Hematopoietic multipotent progenitor cell (in vitro differentiated cells): Measurements from ENCODE around the gene MGST2. TPM values are rescaled to one million over a fixed set of nuclear protein-coding genes. Genes with fewer than 3 reads are reported as not detected.

ENCODE experiments used
- DNase-seq, 3 donors: peaks; one replicate each; pipeline ENCODE4 v3.0.0-alpha.2; 2011 to 2015; ENCODE audit warnings: low read depth in 2 of 3, low spot score in 2 of 3
- total RNA-seq: library from RNA; depleted of rRNA; stranded (reverse); fragments of >200 nt; gene quantifications from one replicate; pipeline ENCODE4 v1.2.3, GENCODE V29; 2012

Gene MGST2
- total RNA-seq, 1 donor, result 26.4 TPM

DNA sequence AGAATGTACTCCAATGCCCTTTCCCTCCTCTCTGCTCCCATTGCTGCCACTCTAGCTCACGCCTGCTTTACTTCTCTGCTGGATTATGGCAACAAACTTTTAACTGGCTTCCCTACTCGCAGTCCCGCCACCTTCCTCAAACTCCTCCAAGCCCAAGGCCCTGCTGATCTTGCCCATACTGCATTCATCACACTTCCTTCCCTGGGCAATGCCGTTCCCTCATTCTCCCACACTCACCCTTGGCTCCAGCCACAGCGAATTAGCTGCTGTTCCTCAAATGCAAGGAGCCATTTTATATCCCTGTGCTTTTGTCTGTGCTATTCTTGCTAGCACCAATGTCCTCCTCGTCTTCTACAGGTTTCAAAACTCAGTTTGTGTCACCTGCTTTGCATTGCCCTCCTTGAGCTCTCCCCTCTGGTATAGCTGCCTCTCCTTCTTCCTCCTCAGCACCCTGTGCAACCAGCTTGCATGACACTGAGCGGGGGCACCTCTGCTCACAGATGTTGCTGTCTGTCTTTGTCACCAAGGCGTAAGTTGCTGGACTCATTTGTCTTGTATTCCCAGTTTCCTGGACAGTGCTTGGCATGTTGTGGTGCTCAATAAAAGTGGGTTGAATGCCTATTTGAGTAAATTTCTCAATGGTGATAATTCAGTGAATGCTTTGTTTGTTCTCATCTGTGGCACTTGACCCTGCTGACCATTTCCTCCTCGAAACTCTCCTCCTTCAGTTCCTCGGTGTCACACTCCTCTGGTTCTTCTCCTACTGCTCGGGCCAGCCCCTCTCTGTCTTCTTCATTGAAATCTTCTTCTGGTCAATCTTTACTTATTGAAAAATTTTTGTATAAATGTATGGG is 22.4 kb upstream of the MGST2 start:
- DNase-seq, result no peak

DNA sequence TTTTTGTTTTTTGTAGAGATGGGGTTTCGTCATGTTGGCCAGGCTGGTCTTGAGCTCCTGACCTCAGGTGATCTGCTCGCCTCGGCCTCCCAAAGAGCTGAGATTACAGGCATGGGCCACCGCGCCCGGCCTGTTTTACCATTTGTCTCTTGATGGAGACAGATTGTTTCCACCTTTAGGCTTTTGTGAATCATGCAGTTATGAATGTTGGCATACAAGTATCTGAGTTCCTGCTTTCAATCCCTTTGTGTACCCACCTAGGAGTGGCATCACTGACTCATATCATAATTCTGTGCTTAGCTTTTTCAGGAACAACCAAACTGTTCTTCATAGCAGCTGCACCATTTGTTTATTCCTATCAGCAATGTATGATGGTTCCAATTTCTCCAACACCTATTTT is 20.2 kb upstream of the MGST2 start:
- no peak for DNase-seq

DNA sequence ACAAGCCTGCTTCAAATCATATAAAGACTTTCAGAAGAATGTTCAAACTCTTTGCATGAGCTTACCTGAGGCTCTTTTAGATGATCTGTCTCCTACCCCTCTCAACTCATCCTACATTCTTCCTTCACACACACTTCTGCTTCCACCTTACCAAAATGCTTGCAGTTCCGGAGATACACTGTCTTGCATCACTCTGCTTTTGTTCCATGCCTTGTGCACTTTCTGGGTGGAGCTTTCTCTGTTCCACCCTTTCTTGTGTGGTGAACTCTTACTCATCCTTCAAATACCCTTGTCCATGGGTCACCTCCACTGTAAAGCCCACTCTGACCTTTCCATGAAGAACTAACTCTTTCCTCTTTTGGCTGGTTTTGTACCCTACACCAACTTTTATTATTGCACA is 18.4 kb upstream of the MGST2 start:
- no peak for DNase-seq

GRCh38 chr4:139647952-139648351 is 17.7 kb upstream of the MGST2 start:
- no peak for DNase-seq

- DNase-seq, result peak; percentile 51 to 87 (median 79)
Measured at GRCh38 chr4:139651282-139652194, 14.1 kb upstream of the MGST2 start.

- DNase-seq, result no peak
Measured at GRCh38 chr4:139654516-139654915, 11.1 kb upstream of the MGST2 start.

GRCh38 chr4:139655116-139655515 is 10.5 kb upstream of the MGST2 start:
- DNase-seq, result peak in 2 of 3 donors; percentile 22 to 33

- peak in 2 of 3 donors; percentile 65 to 84 for DNase-seq
Measured at GRCh38 chr4:139656614-139657486, 8.8 kb upstream of the MGST2 start.

DNA sequence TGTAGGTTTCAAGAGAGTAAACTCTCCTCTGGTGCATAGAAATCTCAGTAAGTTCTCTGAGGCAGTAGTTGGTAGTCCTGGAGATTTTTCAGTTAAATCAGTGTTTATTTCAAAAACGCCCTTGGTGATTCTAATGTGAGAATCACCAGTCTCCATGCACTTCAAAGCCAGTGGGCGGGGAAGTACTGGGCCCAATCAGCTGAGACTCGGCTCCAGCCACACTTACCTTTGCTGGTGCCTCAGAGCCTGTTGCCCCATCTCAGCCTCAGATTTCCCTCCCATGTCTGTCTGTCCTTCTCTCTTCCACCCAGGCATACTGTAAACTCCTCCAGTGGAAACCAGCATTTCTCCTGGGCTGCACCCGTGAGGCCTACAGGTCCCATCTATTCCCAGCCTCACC is 7.4 kb upstream of the MGST2 start:
- DNase-seq, result no peak

- no peak for DNase-seq
Measured at GRCh38 chr4:139658586-139659382, 6.8 kb upstream of the MGST2 start.

DNA sequence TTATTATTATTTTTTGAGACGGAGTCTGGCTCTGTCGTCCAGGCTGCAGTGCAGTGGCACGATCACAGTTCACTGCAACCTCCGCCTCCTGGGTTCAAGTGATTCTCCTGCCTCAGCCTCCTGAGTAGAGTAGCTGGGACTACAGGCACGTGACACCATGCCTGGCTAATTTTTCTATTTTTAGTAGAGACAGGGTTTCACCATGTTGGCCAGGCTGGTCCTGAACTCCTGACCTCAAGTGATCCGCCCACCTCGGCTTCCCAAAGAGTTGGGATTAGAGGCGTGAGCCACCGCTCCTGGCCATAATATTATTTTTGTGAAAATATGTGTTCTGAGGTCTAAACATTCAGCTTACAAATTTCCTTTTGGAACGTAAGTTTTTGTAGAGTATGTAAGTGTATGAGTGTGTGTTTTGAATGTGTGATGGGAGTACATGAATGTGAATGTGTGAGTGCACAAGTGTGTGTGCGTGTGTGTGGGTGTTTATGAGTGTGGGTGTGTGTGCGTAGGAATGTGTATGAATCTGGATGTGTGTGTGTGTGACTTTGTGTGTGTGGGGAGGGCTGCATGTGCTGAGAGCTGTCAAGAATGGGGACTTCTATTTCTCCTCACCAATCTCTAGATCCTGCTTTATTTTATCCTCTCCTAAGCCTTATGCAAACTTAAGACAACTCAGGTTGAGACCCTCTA is 5.7 kb upstream of the MGST2 start:
- DNase-seq, result no peak

DNA sequence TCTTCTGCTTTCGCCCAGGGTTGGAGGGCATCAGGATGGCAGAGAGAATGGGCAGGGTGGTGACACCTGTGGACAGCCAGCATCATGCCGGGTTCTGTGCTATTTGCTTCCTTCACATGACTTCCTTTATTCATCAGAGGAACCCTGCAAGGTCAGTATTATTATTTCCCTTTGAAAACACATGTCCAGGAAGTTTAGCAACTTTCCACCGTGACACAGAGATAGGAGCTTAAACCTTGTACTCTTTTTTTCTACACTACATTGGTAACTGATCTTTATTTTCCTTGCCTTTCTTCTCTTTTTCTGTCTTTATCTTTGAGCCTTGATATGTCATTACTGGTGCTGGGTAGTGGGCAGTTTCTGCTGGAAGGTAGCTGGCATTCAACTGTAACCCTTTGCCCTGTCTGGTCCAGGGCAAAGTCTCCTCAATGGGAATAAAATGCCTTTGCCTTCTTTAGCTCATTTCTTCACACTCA is 5.0 kb upstream of the MGST2 start:
- no peak for DNase-seq

DNA sequence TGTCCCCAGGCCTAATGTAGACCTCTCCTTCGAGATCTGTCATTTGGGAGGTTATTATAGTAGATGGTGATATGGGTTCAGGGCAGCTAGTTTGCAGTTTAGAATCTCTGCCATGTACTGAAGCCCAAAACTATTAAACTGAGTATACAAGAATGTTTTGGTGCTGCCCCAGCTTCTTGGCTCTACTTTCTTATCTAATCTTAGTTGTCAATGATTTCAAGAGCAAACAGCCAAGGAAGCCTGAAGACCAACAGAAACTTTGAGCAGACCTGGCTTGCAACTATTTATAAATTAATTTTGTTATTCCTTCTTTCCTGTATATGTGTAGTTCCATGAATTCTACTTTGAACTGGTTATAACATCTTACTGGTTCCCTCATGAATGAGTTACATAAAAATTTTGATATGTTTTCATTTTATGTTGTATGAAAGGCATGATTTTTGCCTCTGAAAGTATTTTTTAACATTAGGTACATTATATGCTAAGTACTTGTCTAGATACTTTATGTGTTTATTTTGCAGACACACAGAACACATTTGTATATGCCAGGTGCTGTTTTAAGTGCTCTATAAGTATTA is 2.0 kb upstream of the MGST2 start:
- no peak for DNase-seq

GRCh38 chr4:139664442-139664841 is 1.2 kb upstream of the MGST2 start:
- DNase-seq, result no peak

GRCh38 chr4:139665079-139665689 is 435 bp upstream of the MGST2 start:
- no peak for DNase-seq

GRCh38 chr4:139666735-139667281 is 1.2 kb downstream of the MGST2 start:
- peak in 2 of 3 donors; percentile 55 to 57 for DNase-seq

- no peak for DNase-seq
Measured at GRCh38 chr4:139668036-139668435, 2.4 kb downstream of the MGST2 start.

DNA sequence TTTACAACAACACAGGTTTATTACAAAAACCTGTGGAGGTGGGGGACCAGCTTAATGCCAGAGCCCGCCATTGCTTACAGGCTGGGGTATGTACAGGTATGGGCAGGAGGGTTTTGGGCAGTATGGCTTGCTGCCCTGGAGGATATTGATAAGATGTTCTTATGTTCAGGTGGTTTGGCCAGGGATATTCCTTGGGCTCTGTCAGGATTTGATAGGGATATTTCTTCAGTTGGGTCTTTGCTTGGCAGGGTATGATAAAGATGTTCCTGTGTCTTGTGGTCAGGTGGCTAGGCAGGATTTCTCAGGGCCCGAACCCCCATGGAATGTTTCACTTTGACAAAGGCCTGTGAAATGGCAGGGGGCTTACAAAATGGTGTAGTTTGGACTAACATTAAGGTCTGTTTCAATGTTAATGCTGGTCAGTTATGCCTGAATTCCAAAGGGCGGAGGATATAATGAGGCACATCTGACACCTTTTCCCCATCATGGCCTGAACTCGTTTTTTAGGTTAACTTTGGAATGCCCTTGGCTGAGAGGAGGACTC is 3.1 kb downstream of the MGST2 start:
- no peak for DNase-seq
